A172 (cell line): ENCODE data around the gene PTPA. TPM values are rescaled to one million over a fixed set of nuclear protein-coding genes. Genes with fewer than 3 reads are reported as not detected.

Source experiments
- total RNA-seq: library from RNA; depleted of rRNA; stranded (reverse); fragments of >200 nt; shearing (Covaris generic); gene quantifications from 2 replicates; pipeline ENCODE4 v1.2.3, GENCODE V29; 2014; rRNA removed

The PTPA gene
- total RNA-seq, 1 experiment from 2014 or later: 150 TPM

Other genes starting within 250 kb of the PTPA start
- gene KYAT1, start 229.5 kb upstream of the PTPA start, total RNA-seq: 15.5 and 19.5 TPM in 2 replicates
- gene LRRC8A, start 229.3 kb upstream of the PTPA start, total RNA-seq: 62.5 and 71.4 TPM in 2 replicates
- not detected in 2 replicates for gene PHYHD1, start 190.4 kb upstream of the PTPA start, total RNA-seq
- gene DOLK, start 163.8 kb upstream of the PTPA start, total RNA-seq: 56.7 and 57.4 TPM in 2 replicates
- 57.4 and 76.4 TPM in 2 replicates for gene NUP188, start 163.7 kb upstream of the PTPA start, total RNA-seq
- 155 and 156 TPM in 2 replicates for gene SH3GLB2, start 83.1 kb upstream of the PTPA start, total RNA-seq
- gene MIGA2, start 74.8 kb upstream of the PTPA start, total RNA-seq: 28.6 and 33.0 TPM in 2 replicates
- gene DOLPP1, start 30.3 kb upstream of the PTPA start, total RNA-seq: 20.4 and 22.1 TPM in 2 replicates
- 52.7 and 69.4 TPM in 2 replicates for gene CRAT, start 622 bp upstream of the PTPA start, total RNA-seq
- 53.3 and 55.8 TPM in 2 replicates for gene IER5L, start 66.8 kb downstream of the PTPA start, total RNA-seq